Measurements from ENCODE around the gene TLR10.
A peak's percentile ranks its signal among the peaks of the same experiment; 100 is the strongest.
"Not testable (repeated sequence)": the region's sequence is repeated elsewhere in the genome, so short reads cannot be mapped to it uniquely, and the experiment has no call there.

TLR10 gene

GRCh38 chr4:38802561-38803355 lies 20.0 kb upstream of the TLR10 start:
- DNase-seq (no peak), ATAC-seq (no peak)

GRCh38 chr4:38800961-38801450 lies 18.2 kb upstream of the TLR10 start:
- DNase-seq (no peak), ATAC-seq (no peak)

DNA sequence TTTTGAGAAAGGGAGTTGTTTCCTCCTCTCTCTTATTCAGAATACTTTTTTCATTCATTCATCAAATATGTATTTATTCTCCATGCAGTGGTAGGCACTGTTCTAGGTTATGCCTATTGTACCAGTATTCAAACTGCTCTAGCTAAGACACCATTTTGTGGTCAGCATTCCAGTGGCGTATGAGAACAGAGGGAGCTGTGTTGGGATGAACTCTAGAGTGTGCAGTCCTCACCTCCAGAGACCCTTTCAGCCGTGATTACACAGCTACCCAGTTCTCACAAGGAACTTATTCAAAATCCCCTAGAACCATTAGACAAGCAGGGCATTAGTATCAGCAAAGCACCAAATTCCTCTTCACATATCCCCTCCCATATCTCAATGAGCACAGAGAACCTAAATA lies 17.6 kb upstream of the TLR10 start:
- ATAC-seq (no peak), DNase-seq (no peak)

DNA sequence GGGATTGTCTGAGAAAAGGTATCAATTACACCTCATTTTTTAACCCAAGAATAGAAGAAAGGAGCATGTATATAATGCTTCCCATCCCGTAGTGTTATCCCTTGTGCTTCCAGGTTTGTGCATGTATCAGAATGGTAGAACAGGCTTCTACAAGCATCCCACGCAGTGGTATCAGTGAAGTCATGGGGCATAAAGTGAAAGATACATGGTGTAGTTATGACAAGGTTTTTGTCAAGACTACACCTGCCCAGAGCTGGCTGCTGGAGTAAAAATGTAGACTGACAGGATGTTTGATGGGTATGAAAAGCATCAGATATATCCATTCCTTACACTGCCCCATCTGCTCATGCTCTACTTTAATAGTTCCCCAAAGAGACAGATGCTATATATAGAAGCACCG lies 12.3 kb upstream of the TLR10 start:
- ATAC-seq (no peak), DNase-seq (no peak)

GRCh38 chr4:38794051-38794450 lies 11.3 kb upstream of the TLR10 start:
- DNase-seq (no peak), ATAC-seq (no peak)

DNA sequence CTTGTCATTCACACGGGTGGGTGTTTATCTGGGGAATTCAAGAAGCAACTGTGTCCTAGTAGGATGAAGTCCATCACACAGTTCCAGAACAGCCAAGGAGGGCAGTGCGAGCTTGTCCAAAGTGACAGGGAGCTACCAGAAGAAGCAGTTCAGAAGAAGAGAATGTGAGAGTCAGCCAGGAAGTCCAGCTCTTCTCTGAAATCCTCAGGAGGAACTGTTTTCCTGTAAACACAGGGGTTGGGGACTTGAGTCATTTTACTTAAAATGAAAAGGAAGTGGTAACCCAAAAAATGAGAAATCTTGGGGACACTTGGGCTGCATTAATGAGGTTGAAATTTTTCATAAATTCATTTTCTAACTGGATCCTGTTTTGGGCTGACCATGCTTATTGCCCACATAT lies 8.2 kb upstream of the TLR10 start:
- DNase-seq (no peak), ATAC-seq (no peak)

DNA sequence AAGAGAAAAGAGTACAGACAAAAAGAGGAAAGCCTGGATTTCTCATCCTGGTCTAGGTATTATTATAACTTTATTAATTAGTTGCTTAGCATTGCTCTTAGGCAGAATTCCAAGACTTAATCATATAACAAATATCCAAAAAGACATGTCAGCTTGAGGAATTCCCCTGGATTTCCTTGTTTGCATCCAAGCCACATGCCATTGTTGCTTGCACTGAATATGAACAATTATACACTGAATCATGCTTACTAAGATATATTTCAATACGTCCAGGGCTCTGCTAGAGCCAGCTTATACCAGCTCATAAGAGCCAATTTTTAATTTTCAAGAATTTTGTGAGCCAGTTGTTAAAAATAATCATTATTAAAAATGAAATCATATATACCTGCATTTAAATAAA lies 5.5 kb upstream of the TLR10 start:
- no peak for ATAC-seq
- DNase-seq: no peak

DNA sequence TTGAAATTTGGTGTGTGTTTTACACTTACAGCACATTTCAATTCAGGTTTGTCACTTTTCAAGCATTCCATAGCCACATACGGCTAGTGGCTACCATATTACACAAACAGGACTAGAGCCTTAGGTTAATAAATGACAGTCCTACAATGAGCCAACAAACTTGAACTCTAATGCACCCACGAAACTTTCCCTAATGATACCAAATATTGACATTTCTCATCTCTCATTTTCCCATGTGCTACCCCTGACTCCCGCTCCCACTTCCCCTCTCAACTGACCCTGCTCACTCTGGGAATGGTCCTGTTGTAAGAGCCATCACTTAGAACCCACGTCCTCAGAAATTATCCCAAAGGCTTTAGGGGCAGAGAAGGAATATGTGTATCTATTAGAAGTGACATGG lies 4.9 kb upstream of the TLR10 start:
- ATAC-seq (no peak), DNase-seq (no peak)

DNA sequence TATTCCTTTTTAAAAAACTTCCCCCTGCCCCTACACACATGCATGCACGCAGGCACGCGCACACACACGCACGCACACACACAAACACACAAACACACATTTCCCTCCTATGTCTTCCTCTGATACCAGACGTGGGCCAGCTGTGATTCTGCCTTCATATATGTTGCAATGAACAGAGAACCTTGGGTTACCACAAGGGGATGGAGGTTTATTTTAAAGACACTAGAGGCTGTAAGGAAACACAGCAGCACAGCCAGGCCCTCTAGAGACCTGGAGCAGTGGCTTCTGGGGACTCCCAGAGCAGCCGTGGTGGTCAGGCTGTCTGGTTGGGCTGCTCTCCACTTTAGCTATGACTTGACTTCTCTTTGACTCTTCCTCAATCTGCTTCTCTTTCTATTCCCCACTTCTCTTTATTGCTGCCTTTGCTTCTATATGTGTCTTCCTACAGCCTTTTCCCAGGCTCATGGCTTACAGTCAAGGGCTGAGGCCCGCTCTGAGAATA lies 3.2 kb upstream of the TLR10 start:
- ATAC-seq: peak; percentile 59
- DNase-seq: no peak

DNA sequence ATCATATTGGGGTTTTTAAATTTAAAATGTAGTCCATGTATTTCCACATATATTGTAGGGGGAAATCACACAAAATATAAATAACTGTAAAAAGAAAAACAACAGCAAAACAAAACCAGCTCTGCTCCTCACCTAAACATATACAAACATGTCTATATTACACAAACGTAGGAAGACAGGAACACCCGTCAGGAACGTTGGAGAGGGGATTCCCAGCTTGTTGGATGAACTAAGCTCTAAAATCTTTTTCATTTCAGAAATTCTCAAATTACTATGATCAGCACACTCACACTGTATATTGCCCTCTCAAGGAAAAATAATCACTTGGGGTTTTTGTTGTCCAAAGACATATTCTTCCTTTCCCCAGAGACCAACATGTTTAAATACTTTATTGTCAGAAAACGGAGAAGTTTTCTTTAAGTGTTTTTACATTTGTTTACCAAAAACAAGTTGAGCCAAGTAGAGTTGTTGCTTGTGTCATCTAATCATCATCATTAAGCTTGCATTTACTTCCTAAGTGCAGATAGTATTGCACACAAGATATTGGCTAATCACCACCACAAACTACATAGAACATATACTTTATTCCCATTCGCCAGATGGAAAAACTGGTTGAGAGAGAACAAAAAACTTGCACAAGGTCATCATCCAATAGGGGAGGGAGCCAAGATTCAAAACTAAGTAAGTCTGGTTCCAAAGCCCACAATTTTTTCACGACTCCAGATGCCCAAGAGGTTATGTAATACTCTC lies 2.4 kb upstream of the TLR10 start:
- ATAC-seq (no peak), DNase-seq (no peak)

GRCh38 chr4:38784141-38784540 lies 1.4 kb upstream of the TLR10 start:
- DNase-seq (no peak), ATAC-seq (no peak)

GRCh38 chr4:38783109-38783460 lies 295 bp upstream of the TLR10 start:
- DNase-seq: no peak
- no peak for ATAC-seq

- no peak for DNase-seq
- ATAC-seq: no peak
Measured at GRCh38 chr4:38781854-38782261, 932 bp downstream of the TLR10 start.

GRCh38 chr4:38780833-38781484 lies 1.8 kb downstream of the TLR10 start:
- ATAC-seq: no peak
- no peak for DNase-seq

DNA sequence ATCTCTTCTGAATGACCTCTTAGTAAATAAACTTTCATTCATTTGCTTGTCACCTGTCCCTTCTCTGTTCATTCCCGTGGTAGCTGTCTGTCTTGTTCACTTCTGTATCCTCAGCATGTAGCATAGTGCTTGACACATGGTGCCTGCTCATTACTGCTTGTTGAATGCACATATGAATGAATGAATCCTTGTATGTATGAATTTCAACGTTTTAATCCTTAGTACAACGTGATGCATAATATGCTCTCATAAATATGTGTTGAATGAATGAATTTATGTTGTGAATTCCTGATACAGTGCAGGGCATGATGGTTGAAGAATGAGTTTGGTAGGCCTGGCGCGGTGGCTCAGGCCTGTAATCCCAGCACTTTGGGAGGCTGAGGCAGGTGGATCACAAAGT lies 3.0 kb downstream of the TLR10 start:
- DNase-seq (no peak), ATAC-seq (no peak)

DNA sequence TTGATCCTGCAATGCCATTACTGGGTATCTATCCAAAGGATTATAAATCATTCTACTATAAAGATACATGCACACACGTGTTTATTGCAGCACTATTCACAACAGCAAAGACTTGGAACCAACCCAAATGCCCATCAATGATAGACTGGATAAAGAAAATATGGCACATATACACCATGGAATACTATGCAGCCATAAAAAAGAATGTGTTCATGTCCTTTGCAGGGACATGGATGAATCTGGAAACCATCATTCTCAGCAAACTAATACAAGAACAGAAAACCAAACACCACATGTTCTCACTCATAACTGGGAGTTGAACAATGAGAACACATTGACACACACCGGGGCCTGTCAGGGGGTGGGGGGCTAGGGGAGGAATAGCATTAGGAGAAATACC lies 4.9 kb downstream of the TLR10 start:
- ATAC-seq, DNase-seq: not testable (repeated sequence)

- no peak for ATAC-seq
- DNase-seq: no peak
Measured at GRCh38 chr4:38775326-38775725, 7.5 kb downstream of the TLR10 start.

DNA sequence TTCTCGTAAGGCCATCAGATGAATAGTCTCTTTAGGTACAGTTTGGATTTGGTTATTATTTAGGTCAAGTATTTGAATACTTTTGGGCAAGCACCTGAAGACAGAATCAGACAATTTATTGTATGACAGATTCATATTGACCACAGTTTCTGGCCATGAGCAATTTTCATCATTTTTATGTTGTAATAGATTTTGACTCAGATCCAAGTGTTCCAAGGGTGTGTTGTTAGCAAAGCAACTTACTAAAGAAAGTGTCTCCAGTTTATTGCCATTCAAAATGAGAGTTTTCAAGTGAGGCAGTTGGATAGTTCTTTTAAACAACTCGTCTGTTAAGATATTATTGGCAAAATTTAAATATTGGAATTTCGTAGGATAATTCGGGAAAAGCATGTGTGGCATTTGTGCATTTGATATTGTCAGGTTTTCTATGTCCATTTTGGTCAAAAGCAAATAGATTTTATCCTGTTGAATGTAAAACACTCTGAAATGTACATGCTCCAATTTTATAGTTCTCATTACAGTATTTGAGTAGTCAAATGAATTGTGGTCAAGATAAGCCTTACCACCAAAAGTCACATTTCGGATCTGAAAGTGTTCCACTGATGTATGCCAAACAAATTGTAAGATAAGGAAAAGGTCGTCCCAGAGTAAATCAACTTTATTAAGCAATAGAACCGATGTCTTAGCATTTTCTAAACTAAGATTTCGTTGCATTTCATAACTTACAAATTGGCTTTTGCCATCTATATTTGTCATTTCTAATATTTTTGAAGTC lies 8.4 kb downstream of the TLR10 start:
- no peak for DNase-seq
- ATAC-seq: no peak

- not testable (repeated sequence) for ATAC-seq, DNase-seq
Measured at GRCh38 chr4:38770281-38770680, 12.5 kb downstream of the TLR10 start.

GRCh38 chr4:38769857-38770256 lies 12.9 kb downstream of the TLR10 start:
- DNase-seq (no peak), ATAC-seq (no peak)

- no peak for ATAC-seq
- no peak for DNase-seq
Measured at GRCh38 chr4:38769441-38769840, 13.3 kb downstream of the TLR10 start.

- DNase-seq (no peak), ATAC-seq (no peak)
Measured at GRCh38 chr4:38768968-38769394, 13.8 kb downstream of the TLR10 start.
